Measurements from ENCODE around the gene RNF5.
A peak's percentile ranks its signal among the peaks of the same experiment; 100 is the strongest.
"Not testable (repeated sequence)": the region's sequence is repeated elsewhere in the genome, so short reads cannot be mapped to it uniquely, and the experiment has no call there.

The RNF5 gene

GRCh38 chr6:32203426-32204267 is 25.4 kb downstream of the RNF5 start:
- H3K36me3 Mint-ChIP-seq (ENCODE audit: low read depth): no peaks in the 10 kb centered on the region
- TF ChIP-seq CTCF (IDR thresholded peaks at IDR 0.05): no peak
- H3K4me3 Mint-ChIP-seq: no peak overlapping the region
- H3K9me3 Mint-ChIP-seq: peaks cover 8% of the 10 kb centered on the region
- H3K27me3 Mint-ChIP-seq (ENCODE audit: low read depth, poor library complexity): peaks cover 18% of the 10 kb centered on the region
- peaks cover 18% of the 10 kb centered on the region for H3K4me1 Mint-ChIP-seq
- H3K27ac Mint-ChIP-seq: no peak overlapping the region
- DNase-seq: no peak

GRCh38 chr6:32204268-32204715 is 26.1 kb downstream of the RNF5 start:
- TF ChIP-seq CTCF (IDR thresholded peaks at IDR 0.05): no peak
- H3K4me3 Mint-ChIP-seq: no peak overlapping the region
- H3K27ac Mint-ChIP-seq: no peak overlapping the region
- H3K36me3 Mint-ChIP-seq (ENCODE audit: low read depth): no peaks in the 10 kb centered on the region
- H3K9me3 Mint-ChIP-seq: peaks cover 8% of the 10 kb centered on the region
- peaks cover 18% of the 10 kb centered on the region for H3K27me3 Mint-ChIP-seq (ENCODE audit: low read depth, poor library complexity)
- peaks cover 16% of the 10 kb centered on the region for H3K4me1 Mint-ChIP-seq
- no peak for DNase-seq

- H3K4me3 Mint-ChIP-seq: no peak overlapping the region
- H3K27me3 Mint-ChIP-seq (ENCODE audit: low read depth, poor library complexity): peaks cover 21% of the 10 kb centered on the region
- H3K9me3 Mint-ChIP-seq: peaks cover 8% of the 10 kb centered on the region
- no peaks in the 10 kb centered on the region for H3K36me3 Mint-ChIP-seq (ENCODE audit: low read depth)
- H3K27ac Mint-ChIP-seq: no peak overlapping the region
- no peak for TF ChIP-seq CTCF (IDR thresholded peaks at IDR 0.05)
- H3K4me1 Mint-ChIP-seq: peaks cover 5% of the 10 kb centered on the region
- no peak for DNase-seq
These were observed 30.8 kb downstream of the RNF5 start for GRCh38 chr6:32208996-32209395.

- H3K4me3 Mint-ChIP-seq: no peak overlapping the region
- no peaks in the 10 kb centered on the region for H3K36me3 Mint-ChIP-seq (ENCODE audit: low read depth)
- peaks cover 21% of the 10 kb centered on the region for H3K27me3 Mint-ChIP-seq (ENCODE audit: low read depth, poor library complexity)
These were observed 32.0 kb downstream of the RNF5 start for GRCh38 chr6:32210191-32210601.

GRCh38 chr6:32211432-32211831 is 33.2 kb downstream of the RNF5 start:
- not testable (repeated sequence) for H3K36me3 Mint-ChIP-seq (ENCODE audit: low read depth); H3K4me3 Mint-ChIP-seq; DNase-seq; H3K4me1 Mint-ChIP-seq; H3K27ac Mint-ChIP-seq; H3K9me3 Mint-ChIP-seq
- peaks cover 11% of the 10 kb centered on the region for H3K27me3 Mint-ChIP-seq (ENCODE audit: low read depth, poor library complexity)

More at GRCh38 chr6:32210191-32210601, 32.0 kb downstream of the RNF5 start:
- Mint-ChIP-seq H3K27ac (peak overlapping the region; percentile 19), H3K4me1 (no peaks in the 10 kb centered on the region), H3K9me3 (peaks cover 8% of the 10 kb centered on the region)
- TF ChIP-seq CTCF (IDR thresholded peaks at IDR 0.05): no peak
- no peak for DNase-seq

GRCh38 chr6:32212076-32212760 is 34.0 kb downstream of the RNF5 start:
- no peak for TF ChIP-seq CTCF (IDR thresholded peaks at IDR 0.05)
- H3K9me3 Mint-ChIP-seq: no peaks in the 10 kb centered on the region
- H3K4me3 Mint-ChIP-seq: no peak overlapping the region
- no peak overlapping the region for H3K27ac Mint-ChIP-seq
- H3K36me3 Mint-ChIP-seq (ENCODE audit: low read depth): no peaks in the 10 kb centered on the region
- H3K4me1 Mint-ChIP-seq: no peaks in the 10 kb centered on the region
- DNase-seq: no peak
- peaks cover 10% of the 10 kb centered on the region for H3K27me3 Mint-ChIP-seq (ENCODE audit: low read depth, poor library complexity)
